Measurements from ENCODE around the gene ECE2.

GRCh38 chr3:184229394-184230080 lies 46.3 kb upstream of the ECE2 start, which contains the start of gene VWA5B2:
- no peak for TF ChIP-seq EZH2 (IDR thresholded peaks at IDR 0.05)
- TF ChIP-seq POLR2AphosphoS5 (IDR thresholded peaks at IDR 0.05; ENCODE audit: borderline replicate concordance, low read depth, low read length) = no peak
- no peak for TF ChIP-seq FOXP2 (optimal IDR thresholded peaks at IDR 0.05; ENCODE audit: control extremely low read depth, extremely low read length, insufficient read depth)

Measured in SK-N-MC (cell line).